HG03097 (cell line): ENCODE results near the gene SMYD3.

Experiments
- ATAC-seq: cut with Tn5 transposase; IDR thresholded peaks from one replicate; pipeline ENCODE4 v1.9.1; 2021; ENCODE audit not compliant: unreplicated experiment, low FRiP score

The SMYD3 gene

GRCh38 chr1:246317332-246318035 is 189.6 kb downstream of the SMYD3 start:
- ATAC-seq = no peak

GRCh38 chr1:246311461-246311860 is 195.6 kb downstream of the SMYD3 start:
- no peak for ATAC-seq

DNA sequence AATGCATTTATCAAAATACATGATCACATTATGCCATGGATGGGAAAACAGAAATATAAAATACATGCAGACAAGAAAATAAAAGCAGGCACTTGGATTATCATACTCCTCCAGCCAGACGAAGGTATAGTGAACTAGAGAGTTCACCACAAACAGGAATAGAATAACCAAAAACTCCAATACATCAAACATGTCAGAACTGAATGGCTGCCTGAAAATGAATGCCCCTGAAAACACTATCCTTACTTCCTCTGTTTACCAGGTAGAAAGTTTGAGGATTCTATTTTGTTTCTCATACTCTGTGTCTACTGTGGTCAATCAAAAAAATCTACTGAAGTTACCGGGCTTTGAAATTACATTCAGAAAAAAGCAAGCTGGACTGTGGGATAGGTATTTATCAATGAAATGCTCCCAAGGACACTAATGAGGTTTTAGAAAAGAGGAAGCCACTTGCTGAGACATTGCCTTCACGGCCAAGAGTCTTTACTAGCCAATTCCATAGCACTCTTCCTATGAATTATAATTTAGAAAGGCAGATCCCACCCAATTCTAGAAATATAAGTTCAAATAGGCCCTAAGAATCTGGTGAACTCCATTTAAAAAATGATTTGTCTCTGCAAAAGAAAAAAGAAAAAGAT is 197.7 kb downstream of the SMYD3 start:
- ATAC-seq = no peak

DNA sequence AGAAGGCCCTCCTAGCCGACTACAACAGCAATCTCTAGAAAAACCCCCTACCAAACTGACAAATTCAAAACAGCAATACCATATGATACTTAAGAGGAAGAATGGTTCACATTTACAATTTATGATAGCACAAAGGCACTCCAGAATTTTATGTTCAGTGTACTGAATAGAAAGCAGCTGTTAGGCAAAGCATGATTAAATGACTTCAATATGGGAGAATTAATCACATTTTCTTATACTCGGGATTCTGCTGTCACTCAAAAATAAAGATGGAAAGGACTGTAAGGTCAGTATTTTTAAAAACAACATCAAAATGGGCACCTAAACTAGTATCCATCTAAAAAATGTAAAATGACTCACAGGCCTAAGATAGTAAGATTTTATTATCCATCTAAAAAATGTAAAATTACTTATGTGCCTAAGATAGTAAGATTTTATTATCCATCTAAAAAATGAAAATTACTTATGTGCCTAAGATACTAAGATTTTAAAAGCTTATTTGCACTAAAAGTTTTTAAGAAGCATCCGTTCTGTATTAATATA is 198.5 kb downstream of the SMYD3 start:
- no peak for ATAC-seq

GRCh38 chr1:246306415-246307037 is 200.6 kb downstream of the SMYD3 start:
- ATAC-seq = no peak

- ATAC-seq = no peak
Measured at GRCh38 chr1:246304484-246305259, 202.4 kb downstream of the SMYD3 start.

DNA sequence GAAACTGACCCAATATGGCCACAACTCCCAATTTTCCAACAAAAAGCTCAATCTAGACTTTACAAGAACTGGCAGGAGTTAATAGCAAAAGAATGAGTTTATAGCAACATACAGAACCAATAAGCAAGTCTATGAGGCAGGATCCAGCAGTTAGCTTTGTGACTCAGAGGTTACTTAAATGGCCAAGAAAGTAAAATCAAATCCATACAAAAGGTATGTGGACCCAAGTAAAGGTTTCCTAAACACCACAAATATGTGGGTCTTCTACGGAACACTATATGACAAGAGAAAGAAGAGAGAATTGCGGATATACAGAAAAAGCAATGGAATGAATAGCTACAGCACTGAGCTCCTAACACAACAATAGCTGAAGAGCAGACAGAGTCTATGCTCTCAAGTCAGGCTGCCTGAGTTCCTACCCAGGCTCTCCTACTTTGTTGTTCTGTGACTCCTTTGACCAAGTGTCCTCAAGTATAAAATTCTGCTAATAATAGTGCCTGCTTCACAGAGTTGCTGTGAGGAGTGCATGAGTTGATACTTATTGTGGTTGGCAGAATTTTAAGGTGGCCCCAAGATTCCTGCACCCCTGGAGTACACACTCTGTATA is 204.3 kb downstream of the SMYD3 start:
- ATAC-seq = no peak

GRCh38 chr1:246302251-246302625 is 204.8 kb downstream of the SMYD3 start:
- ATAC-seq = no peak

DNA sequence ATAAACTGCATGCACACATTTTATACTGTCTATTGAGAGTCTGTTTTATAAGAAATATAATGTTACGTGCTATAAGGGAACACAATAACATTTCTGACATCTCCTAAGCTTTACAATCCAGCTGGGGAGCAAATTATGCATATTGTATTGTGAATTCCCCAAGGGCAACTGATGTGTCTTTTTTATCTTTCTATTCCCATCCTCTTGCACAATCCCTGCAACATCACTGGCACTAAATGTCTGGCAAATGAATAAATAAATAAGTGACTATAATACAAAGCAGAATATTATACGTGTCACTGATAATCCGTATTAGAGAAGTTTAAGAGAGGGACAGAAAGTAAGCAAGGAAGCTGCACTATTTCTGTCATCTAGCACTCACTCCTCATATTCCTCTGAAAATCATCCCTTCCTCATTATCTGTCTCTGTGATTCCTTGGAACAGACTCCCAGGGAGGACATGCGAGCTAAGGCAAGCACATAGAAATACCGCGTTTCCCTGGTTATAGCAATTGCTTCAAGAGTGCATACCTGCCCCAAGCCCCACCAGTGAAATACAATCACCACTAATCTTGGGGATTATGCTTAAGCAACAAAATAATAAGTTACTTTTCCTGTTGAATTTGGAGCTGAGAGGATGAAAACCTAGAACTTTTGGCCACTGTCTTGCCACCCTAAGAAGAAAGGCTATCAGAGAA is 205.4 kb downstream of the SMYD3 start:
- ATAC-seq = no peak

GRCh38 chr1:246300626-246301549 is 206.2 kb downstream of the SMYD3 start:
- ATAC-seq = no peak

DNA sequence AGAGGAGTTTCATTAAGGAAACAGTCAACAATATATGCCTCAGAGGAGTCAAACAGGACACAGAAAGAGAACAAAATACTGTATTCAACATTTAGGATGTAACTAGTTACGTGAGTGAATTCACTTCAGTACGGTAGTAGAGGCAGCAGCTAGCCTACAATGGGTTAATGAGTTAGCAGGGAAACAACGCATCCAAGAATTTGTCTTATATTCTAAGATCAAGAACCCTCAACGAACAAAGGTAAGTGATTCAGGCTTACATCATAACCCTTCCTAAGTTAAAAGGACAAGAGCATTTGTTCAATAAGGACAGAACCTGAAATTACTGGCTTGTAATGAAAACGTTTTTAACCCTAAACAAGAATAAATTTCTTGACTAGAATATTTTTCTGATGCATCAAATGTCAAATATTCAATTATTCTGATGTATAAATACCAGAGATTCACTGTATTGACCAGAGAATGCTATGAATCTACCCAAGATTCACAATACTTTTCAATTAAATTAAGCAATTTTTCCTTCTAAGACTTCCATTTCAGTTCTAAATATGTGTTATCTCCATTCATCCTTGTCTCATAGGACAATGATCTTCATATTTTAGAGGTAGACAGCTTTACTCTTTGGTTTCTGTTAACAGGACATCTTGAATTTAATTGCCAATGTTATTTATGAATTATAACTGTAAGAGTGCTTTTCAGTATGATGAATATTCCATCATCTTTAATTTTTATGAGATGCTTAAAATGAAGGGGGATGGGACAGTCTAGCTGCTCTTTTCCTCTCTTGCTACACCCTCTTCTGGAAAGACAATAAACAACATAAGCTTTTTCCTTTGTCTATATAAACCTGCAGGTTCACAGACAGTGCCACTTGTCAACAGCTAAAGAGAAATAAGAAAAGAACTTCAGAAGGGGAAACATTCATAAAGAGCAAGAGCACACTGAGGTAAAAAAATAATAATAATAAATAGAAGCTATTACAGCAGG is 209.5 kb downstream of the SMYD3 start:
- no peak for ATAC-seq

DNA sequence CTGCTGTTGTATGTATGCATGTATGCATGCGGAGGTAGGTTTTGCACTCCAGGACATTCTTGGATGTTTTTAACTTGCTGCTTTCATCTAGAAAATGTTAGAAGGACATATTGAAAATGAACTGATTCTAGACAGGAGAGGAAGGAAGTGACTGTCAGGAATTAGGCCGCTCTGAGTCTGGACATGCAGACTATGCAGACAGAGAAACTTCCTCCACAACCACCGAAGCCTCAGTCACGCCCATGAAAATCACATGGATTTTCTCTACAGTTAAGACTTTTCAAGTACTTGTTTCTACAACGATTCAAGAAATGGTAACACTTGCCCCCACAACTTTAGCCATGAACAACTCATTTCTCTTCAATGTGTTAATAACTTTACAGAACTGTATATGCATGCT is 211.1 kb downstream of the SMYD3 start:
- ATAC-seq = no peak

DNA sequence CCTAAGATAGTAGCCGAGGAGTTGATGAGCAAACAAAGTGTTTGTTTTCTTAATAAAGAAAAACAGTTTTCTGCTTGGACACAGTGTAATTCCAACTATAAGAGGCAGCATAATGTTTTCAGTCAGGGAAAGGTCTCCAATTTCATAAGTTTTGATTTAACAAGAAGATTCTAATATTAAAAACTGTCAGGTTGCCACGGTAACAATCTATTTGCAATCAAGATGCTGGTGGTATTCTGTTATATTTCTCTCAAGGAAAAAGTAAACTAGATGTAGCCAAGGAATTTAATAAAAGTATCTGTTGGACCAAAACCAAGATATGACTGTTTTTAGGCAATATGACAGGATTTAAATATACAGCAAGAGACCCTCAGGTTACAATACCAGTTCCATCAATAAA is 211.7 kb downstream of the SMYD3 start:
- no peak for ATAC-seq

- ATAC-seq = no peak
Measured at GRCh38 chr1:246294263-246294662, 212.8 kb downstream of the SMYD3 start.

GRCh38 chr1:246293366-246294121 is 213.5 kb downstream of the SMYD3 start:
- no peak for ATAC-seq

DNA sequence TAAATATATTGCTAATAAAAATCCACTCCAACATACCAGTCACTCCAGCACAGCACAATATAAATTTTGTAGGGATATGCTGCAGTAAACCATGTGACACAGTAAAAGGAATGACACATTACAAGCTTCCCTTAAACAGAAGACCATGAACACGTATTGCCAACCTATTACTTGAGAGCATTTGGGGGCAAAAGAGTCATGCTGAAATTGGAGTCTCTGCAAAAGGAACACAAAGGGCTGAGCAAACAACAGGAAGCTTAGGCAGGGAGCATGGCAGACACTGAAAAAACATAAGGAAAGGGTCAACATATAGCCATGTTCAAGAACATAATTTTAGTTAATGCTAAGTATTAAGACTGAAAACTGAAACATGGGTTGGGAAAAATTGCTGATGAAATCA is 214.5 kb downstream of the SMYD3 start:
- no peak for ATAC-seq

DNA sequence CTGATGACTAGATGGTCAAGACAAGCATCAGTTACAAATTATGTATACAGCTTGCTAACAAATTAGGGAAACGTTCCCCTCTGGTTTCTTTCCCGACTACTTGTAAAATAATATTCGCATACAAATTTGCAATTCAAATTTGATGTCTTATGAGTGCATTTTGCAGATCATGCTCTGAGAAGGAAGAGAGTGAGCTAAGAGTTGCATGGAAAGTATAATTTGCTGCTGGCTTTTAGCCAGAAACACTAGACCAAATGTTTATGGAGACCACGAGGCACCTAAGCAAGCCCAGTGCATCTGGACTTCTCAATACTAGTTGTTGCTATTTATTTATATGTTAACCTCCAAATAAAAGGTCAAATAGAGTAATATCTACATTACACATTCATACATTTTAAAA is 216.0 kb downstream of the SMYD3 start:
- ATAC-seq = no peak
